GM18520 (cell line): Measurements from ENCODE around the gene IQCH.
"Not testable (repeated sequence)": the region's sequence is repeated elsewhere in the genome, so short reads cannot be mapped to it uniquely, and the experiment has no call there.

Experiments used
- ATAC-seq: cut with Tn5 transposase; IDR thresholded peaks from one replicate; pipeline ENCODE4 v1.9.1; 2021; ENCODE audit not compliant: unreplicated experiment

Gene IQCH

GRCh38 chr15:67422296-67422695, 167.7 kb downstream of the IQCH start:
- ATAC-seq = no peak

- no peak for ATAC-seq
These were observed 179.0 kb downstream of the IQCH start for GRCh38 chr15:67433495-67434099.

DNA sequence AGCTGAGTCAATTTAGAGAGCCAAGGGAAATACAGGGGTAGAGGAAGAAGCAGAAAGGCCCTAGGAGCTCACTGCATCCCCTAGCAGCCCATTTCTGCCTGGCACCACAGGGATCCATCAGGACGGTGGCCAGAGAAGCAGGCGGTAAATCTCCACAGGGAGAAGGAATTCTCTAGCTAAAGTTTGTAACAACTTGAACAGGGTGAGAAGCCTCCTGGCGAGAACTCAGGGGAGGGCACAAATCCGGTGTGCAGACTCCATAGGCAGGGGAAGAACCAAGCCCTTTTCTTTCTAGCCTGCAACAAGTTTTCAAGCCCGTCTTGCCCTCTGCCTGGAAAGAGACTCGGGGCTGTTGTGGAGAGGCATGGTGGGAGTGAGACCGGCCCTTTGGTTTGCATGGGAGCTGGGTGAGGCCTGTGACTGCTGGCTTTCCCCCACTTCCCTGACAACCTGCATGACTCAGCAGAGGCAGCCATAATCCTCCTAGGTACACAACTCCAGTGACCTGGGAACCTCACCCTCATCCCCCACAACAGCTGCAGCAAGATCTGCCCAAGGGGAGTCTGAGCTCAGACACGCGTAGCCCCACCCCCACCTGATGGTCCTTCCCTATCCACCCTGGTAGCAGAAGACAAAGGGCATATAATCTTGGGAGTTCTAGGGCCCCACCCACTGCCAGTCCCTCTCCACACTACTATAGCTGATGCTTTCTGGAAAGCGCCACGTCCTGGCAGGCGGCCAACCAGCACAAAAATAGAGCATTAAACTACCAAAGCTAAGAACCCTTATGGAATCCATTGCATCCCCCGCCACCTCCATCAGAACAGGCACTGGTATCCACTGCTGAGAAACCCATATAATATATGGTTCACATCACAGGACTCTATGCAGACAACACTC, 182.0 kb downstream of the IQCH start:
- not testable (repeated sequence) for ATAC-seq

- no peak for ATAC-seq
These were observed 189.5 kb downstream of the IQCH start for GRCh38 chr15:67444100-67444499.

DNA sequence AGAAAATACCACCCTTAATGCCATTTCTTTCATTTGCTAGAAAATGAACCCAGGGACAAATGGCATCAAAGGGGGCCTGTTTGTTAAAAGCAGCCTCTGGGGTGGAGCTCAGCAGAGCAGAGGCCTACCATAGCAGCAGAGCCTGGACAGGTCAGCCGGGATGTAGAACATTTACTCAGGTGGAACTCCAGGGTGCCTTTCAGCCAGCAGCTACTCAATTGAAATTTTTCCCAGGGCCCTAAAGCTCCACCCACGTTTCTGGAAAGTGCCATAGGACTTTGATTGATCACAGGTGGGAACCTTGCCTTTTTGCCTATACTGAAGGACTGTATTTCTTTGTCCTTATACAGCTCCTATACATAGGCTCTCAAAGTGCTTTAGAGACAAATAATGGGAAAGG, 191.9 kb downstream of the IQCH start:
- no peak for ATAC-seq

GRCh38 chr15:67448372-67448771, 193.8 kb downstream of the IQCH start:
- not testable (repeated sequence) for ATAC-seq

DNA sequence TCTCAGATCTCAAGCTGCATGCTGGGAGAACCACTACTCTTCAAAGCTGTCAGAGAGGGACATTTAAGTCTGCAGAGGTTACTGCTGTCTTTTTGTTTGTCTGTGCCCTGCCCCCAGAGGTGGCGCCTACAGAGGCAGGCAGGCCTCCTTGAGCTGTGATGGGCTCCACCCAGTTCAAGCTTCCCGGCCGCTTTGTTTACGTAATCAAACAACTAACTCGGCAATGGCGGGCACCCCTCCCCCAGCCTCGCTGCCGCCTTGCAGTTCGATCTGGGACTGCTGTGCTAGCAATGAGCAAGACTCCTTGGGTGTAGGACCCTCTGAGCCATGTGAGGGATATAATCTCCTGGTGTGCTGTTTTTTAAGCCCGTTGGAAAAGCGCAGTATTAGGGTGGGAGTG, 199.1 kb downstream of the IQCH start:
- not testable (repeated sequence) for ATAC-seq

- no peak for ATAC-seq
These were observed 202.3 kb downstream of the IQCH start for GRCh38 chr15:67456677-67457529.

GRCh38 chr15:67458331-67459029, 203.9 kb downstream of the IQCH start:
- ATAC-seq = no peak

GRCh38 chr15:67460521-67460920, 205.9 kb downstream of the IQCH start:
- no peak for ATAC-seq

DNA sequence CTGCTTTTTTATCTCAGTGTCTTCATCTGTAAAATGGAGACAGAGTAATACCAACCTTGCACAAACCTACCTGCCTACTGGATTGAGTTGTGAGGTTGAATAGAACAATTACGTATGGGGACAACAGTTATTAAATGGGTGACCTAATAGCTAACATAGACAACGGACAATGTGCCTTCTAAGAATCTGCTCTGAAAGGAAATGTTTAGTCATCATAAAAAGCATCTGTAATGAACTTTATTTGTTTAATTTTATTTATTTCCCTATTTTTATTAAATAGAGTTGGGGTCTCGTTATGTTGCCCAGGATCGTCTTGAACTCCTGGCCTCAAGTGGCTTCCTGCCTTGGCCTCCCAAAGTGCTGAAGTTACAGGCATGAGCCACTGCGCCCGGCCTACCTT, 207.1 kb downstream of the IQCH start:
- ATAC-seq = no peak

DNA sequence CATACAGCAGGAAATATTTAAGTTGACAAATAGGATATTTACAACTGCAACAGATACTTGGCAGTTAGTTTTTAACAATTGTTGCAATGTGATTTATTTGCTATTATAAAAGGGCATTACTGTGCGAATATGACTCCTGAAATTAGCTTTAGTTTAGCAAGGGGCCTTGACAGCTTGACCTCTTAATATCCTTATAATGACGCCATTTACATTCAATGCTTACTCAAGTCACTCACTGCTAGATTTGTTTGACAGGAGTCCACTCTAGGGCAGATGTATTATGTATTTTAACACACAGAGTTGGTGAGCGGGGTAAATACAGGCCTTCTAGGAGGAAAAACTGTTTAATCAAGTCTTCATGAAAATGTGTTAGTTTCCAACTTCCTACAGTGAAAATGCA, 208.3 kb downstream of the IQCH start:
- ATAC-seq = no peak

- ATAC-seq = no peak
These were observed 208.9 kb downstream of the IQCH start for GRCh38 chr15:67463488-67463887.

GRCh38 chr15:67465196-67465952, 210.8 kb downstream of the IQCH start:
- no peak for ATAC-seq

DNA sequence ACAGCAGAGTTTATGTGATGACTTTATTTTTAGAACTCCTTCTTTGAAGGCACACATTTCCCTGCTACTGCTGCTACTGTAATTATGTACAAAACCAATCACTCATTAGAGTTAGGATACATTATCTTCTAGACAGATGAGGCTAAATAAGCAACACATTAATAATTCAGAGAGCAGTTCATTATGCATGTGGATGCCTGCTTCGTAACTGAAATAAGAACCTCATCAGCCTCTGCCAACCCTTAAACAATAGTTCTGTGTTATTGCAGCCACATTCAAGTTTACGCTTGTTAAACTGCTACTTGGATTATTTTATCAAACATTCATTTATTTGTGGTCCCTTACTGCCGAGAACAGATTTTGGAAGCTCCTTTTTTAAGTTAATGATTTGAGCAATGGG, 213.8 kb downstream of the IQCH start:
- no peak for ATAC-seq

DNA sequence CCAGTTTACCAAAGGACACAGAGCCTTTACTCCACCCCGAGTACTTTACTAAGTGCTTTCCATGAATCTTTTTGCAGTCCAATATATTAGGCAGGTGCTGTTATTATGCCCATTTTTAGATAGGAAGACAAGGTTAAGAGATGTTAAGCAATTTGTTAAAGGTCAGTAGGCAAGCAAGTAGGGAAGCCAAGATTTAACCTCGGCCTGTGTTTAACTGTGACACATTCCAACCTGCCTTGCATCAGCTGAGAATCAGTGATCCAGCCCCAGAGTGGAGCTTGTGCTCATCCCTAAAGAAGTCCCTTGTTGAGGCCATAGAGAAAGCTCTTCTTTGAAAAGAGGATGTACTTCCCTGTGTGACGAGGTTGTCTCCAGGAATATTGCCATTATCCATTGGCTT, 215.1 kb downstream of the IQCH start:
- no peak for ATAC-seq

DNA sequence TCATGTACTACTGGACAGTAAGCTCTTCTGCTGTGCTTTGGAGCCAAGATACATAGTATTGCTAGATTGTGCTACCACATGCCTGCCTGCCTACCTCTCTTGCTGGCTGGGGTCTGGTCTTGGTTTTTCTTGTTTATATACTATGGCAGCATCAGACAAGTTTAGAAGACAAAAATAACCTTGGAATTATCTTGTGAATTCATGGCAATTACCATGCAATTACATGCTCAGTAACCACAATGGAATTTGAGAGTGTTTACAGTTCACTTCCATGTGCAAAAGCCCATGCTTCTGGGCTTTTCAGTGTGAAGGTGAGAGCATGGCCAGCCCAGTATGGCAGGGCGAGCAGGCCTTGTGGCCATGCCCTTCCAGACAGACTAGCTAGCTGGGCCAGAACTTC, 218.4 kb downstream of the IQCH start:
- ATAC-seq = no peak

- ATAC-seq = no peak
These were observed 220.0 kb downstream of the IQCH start for GRCh38 chr15:67474405-67475110.

DNA sequence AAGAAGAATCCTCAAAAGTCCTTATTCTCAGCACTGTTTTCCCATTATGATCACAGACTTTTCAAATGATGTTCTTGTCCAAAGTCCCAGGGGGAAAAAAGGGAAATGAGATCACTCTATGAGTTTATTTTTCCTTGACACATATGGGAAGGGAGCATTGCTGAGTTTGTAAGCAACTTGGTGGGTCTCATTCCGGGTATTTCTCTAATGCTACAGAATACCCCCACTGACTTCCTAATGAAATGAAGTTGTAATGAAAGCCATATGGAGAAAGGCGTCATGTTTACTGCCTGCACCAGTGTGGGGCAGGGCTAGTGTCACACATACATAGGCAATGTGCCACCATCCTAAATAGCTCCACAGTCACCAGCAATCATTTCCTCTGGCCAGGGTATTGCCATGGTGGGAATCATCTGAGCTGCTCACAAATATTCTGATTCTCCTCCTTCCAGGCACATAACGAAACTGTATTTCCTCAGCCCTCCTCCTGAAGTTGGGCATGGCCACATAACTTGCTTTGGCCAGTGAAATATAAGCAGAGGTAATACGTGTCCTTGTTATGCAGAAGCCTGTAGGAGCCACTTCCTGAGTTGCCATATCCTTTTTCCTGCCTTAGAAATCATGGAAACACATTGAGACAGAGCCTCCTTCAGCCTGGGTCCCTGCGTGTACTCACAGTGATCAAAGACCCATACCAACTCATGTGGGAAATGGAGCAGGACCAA, 225.4 kb downstream of the IQCH start:
- no peak for ATAC-seq
